GM12878 (cell line): Measurements from ENCODE around the gene MAPK8IP1. TPM values are rescaled to one million over a fixed set of nuclear protein-coding genes. Genes with fewer than 3 reads are reported as not detected.

Source experiments
- ATAC-seq: fragments of 200-7000 bp; cut with Tn5 transposase; 3 replicates; pipeline ENCODE4 v1.9.1; 2020; ENCODE audit warnings: mild to moderate bottlenecking, moderate library complexity
- BruUV-seq: library from RNA; stranded (reverse); fragments of 400-500 nt; replicated peaks from 2 replicates; lab custom pipeline; 2021; lab: Mats Ljungman, UMichigan
- CTCF ChIA-PET: fragments of 300-600 bp; sonication (Branson Sonifier 250); formaldehyde crosslinking; extraction: SDS; loops from one replicate; lab custom pipeline; 2021; ENCODE audit warnings: inconsistent platforms; lab: Yijun Ruan, JAX
- POLR2A ChIA-PET: fragments of 350-600 bp; formaldehyde crosslinking; extraction: SDS; loops from one replicate; lab custom pipeline; 2021; ENCODE audit warnings: inconsistent platforms; lab: Charles Lee
- RAD21 ChIA-PET: fragments of 300-600 bp; sonication (Branson Sonifier 250); formaldehyde crosslinking; loops from one replicate; lab custom pipeline; 2023; ENCODE audit warnings: antibody characterized with exemption; ENCODE audit not compliant: unreplicated experiment; lab: Charles Lee
- SMC1A ChIA-PET: fragments of 300-600 bp; sonication (Branson Sonifier 250); formaldehyde crosslinking; loops from one replicate; lab custom pipeline; 2023; ENCODE audit not compliant: unreplicated experiment, uncharacterized antibody; lab: Charles Lee
- DNase-seq: peaks from one replicate; pipeline ENCODE4 v3.0.0-alpha.2; 2011; ENCODE audit warnings: low read depth, low spot score
- FAIRE-seq: peaks from 3 replicates; lab custom pipeline; 2011; peaks lifted over from hg19 to GRCh38; lab: Jason Lieb, UNC
- H2AFZ ChIP-seq: 2 replicates; pipeline ENCODE4 v1.6.0; 2011; ENCODE audit warnings: low read depth, low read length, control low read depth; ENCODE audit not compliant: control insufficient read depth
- H3K27ac ChIP-seq: 2 replicates; pipeline ENCODE4 v1.5.1; 2011; ENCODE audit warnings: control low read depth; ENCODE audit not compliant: control insufficient read depth, insufficient read depth
- H3K27me3 ChIP-seq, 2 experiments: replicated peaks in 1 of 2; 2 replicates each; pipeline versions ENCODE4 v1.6.0 to v1.6.1; 2011; ENCODE audit warnings: low read length in 1 of 2; ENCODE audit not compliant: control insufficient read depth in 2 of 2, insufficient read depth in 2 of 2
- H3K36me3 ChIP-seq, 2 experiments: 2 replicates each; pipeline ENCODE4 v1.5.1; 2011; ENCODE audit warnings: low read length in 1 of 2; ENCODE audit not compliant: control insufficient read depth in 2 of 2, insufficient read depth in 2 of 2
- H3K4me1 ChIP-seq: 2 replicates; pipeline ENCODE4 v1.6.1; 2011; ENCODE audit warnings: mild to moderate bottlenecking, low read length, moderate library complexity, mixed read lengths; ENCODE audit not compliant: control insufficient read depth, insufficient read depth
- H3K4me2 ChIP-seq: 2 replicates; pipeline ENCODE4 v1.6.0; 2011; ENCODE audit warnings: control low read depth; ENCODE audit not compliant: control insufficient read depth, insufficient read depth
- H3K4me3 ChIP-seq: fragments of 200-600 bp; sonication (generic); 2 replicates; pipeline ENCODE4 v1.5.1; 2016
- H3K79me2 ChIP-seq: 2 replicates; pipeline ENCODE4 v1.6.0; 2011; ENCODE audit warnings: low read length; ENCODE audit not compliant: control insufficient read depth, insufficient read depth
- H3K9ac ChIP-seq: 2 replicates; pipeline ENCODE4 v1.8.0; 2011; ENCODE audit warnings: low read length, control low read depth, mixed read lengths; ENCODE audit not compliant: control insufficient read depth, insufficient read depth
- H3K9me3 ChIP-seq: replicated peaks from 3 replicates; pipeline ENCODE4 v1.5.1; 2011; ENCODE audit warnings: mild to moderate bottlenecking, low read length; ENCODE audit not compliant: control insufficient read depth, insufficient read depth
- H4K20me1 ChIP-seq: 2 replicates; pipeline ENCODE4 v1.6.0; 2011; ENCODE audit not compliant: control insufficient read depth, insufficient read depth
- ZNF592 ChIP-seq: fragments of 450-650 bp; IDR thresholded peaks from 2 replicates; pipeline ENCODE4 v1.6.1; 2017; ENCODE audit warnings: mild to moderate bottlenecking, moderate library complexity
- WGBS: methylation state at CpG from one replicate; pipeline ENCODE4 v1.1.6; 2016; ENCODE audit warnings: low lambda C conversion rate; ENCODE audit not compliant: insufficient replicate concordance, insufficient coverage; ENCODE audit errors: missing lambda C conversion rate; 5-methylcytosine and 5-hydroxymethylcytosine counted together
- in situ Hi-C: fragments of 300-500 bp; cut with MboI; formaldehyde crosslinking; loops from 9 replicates; pipeline ENCODE4 v1.14.3; 2018; ENCODE audit warnings: mixed read lengths
- intact Hi-C: fragments of 100-400 bp; cut with micrococcal nuclease; formaldehyde crosslinking; loops from one replicate; pipeline ENCODE4 v1.14.2; 2022; ENCODE audit not compliant: unreplicated experiment
- polyA plus RNA-seq, 11 experiments: library from polyadenylated mRNA; depleted of rRNA in 4 of 11; unstranded in 6 of 11; stranded (reverse) in 5 of 11; fragments of >200 nt; fragmentation: Nextera tagmentation in 4 of 11; fragmentation: Illumina TruSeq in 1 of 11; extraction: Ambion mirVana in 4 of 11; extraction: Trizol in 1 of 11; gene quantifications; 1 replicate in 1 of 11; 2 replicates in 10 of 11; pipeline versions ENCODE4 v1.2.1 to v1.2.3, GENCODE V29; 2011 to 2016; ENCODE audit warnings: inconsistent platforms in 2 of 11, missing spikeins in 2 of 11, low read depth in 1 of 11
- total RNA-seq, 4 experiments: library from RNA; depleted of rRNA in 3 of 4; stranded (reverse); fragments of >200 nt in 3 of 4; fragmentation: Illumina TruSeq in 1 of 4; extraction: Trizol in 1 of 4; gene quantifications; 2 replicates each; pipeline versions ENCODE4 v1.2.1 to v1.2.3, GENCODE V29; 2013 to 2021

Gene MAPK8IP1
- total and polyA plus RNA-seq, 10 of the 15 experiments (the other 5 are each of a cell fraction or from before 2014, with no cell fraction given) = 0.04 to 0.44 (median 0.11) TPM; not detected in 2

GRCh38 chr11:45949992-45950407 is 64.5 kb downstream of the MAPK8IP1 start:
- TF ChIP-seq ZNF592 = no peak
- ATAC-seq = no peak
- SMC1A ChIA-PET = interaction anchor here (0.6 to 2.3 kb wide), 6 partner anchors 9 to 57 kb away, joined by 3 to 14 read pairs (median 4); no protein-coding TSS in a partner anchor
- intact Hi-C loops (no loop called here), in situ Hi-C loops (no loop called here)
- Histone ChIP-seq H3K79me2 (no peaks in the 10 kb centered on the region), H4K20me1 (no peaks in the 10 kb centered on the region), H2AFZ (no peak overlapping the region), H3K9me3 (no peaks in the 10 kb centered on the region), H3K4me3 (no peak overlapping the region), H3K4me2 (no peak overlapping the region), H3K27me3 (no peaks in the 10 kb centered on the region), H3K36me3 (peaks cover 0 to 22% of the 10 kb centered on the region in 2 experiments), H3K4me1 (no peaks in the 10 kb centered on the region), H3K9ac (no peak overlapping the region), H3K27ac (no peak overlapping the region)
- WGBS = 100% methylated on average over 1 of the region's 1 CpG
- BruUV-seq = no TSS peak
- RAD21 ChIA-PET = no interaction called here
- CTCF ChIA-PET = interaction anchor here (0.9 to 9.0 kb wide), 5 partner anchors 11 to 178 kb away, joined by 3 to 60 read pairs (median 3); no protein-coding TSS in a partner anchor
- FAIRE-seq = no peak
- no peak for DNase-seq
- POLR2A ChIA-PET = no interaction called here

Other genes starting within 250 kb of the MAPK8IP1 start
- gene CHST1, start 220.0 kb upstream of the MAPK8IP1 start, total RNA-seq (2014; rRNA removed) = not detected in 2 replicates
- not detected in 2 replicates for gene CHST1, start 220.0 kb upstream of the MAPK8IP1 start, total RNA-seq (2014; rRNA removed; fragmentation: Illumina TruSeq; extraction: Trizol)
- gene CHST1, start 220.0 kb upstream of the MAPK8IP1 start, total RNA-seq (2021) = not detected in 2 replicates
- gene CHST1, start 220.0 kb upstream of the MAPK8IP1 start, polyA plus RNA-seq (2011; rRNA removed) = not detected in 2 replicates
- not detected in 2 replicates for gene CHST1, start 220.0 kb upstream of the MAPK8IP1 start, polyA plus RNA-seq (2014; fragmentation: Illumina TruSeq; extraction: Trizol)
- not detected for gene CHST1, start 220.0 kb upstream of the MAPK8IP1 start, polyA plus RNA-seq (2014; fragmentation: Nextera tagmentation; extraction: Ambion mirVana)
- gene CHST1, start 220.0 kb upstream of the MAPK8IP1 start, polyA plus RNA-seq (2014; rRNA removed) = not detected in 2 replicates
- not detected for gene CHST1, start 220.0 kb upstream of the MAPK8IP1 start, polyA plus RNA-seq (2016; fragmentation: Nextera tagmentation; extraction: Ambion mirVana)
- gene SLC35C1, start 80.5 kb upstream of the MAPK8IP1 start, total RNA-seq (2014; rRNA removed) = 2.6 and 4.2 TPM in 2 replicates
- gene SLC35C1, start 80.5 kb upstream of the MAPK8IP1 start, total RNA-seq (2014; rRNA removed; fragmentation: Illumina TruSeq; extraction: Trizol) = 1.3 TPM in 2 replicates
- 8.9 and 9.7 TPM in 2 replicates for gene SLC35C1, start 80.5 kb upstream of the MAPK8IP1 start, total RNA-seq (2021)
- gene SLC35C1, start 80.5 kb upstream of the MAPK8IP1 start, polyA plus RNA-seq (2011; rRNA removed) = 0.39 and 0.96 TPM in 2 replicates
- 2.4 and 4.3 TPM in 2 replicates for gene SLC35C1, start 80.5 kb upstream of the MAPK8IP1 start, polyA plus RNA-seq (2014; fragmentation: Illumina TruSeq; extraction: Trizol)
- gene SLC35C1, start 80.5 kb upstream of the MAPK8IP1 start, polyA plus RNA-seq (2014; fragmentation: Nextera tagmentation; extraction: Ambion mirVana) = under 1 TPM; 0.55 to 0.95 TPM
- gene SLC35C1, start 80.5 kb upstream of the MAPK8IP1 start, polyA plus RNA-seq (2014; rRNA removed) = 5.0 and 6.5 TPM in 2 replicates
- gene SLC35C1, start 80.5 kb upstream of the MAPK8IP1 start, polyA plus RNA-seq (2016; fragmentation: Nextera tagmentation; extraction: Ambion mirVana) = 1 to 10 TPM; 6.0 to 6.9 TPM
- gene CRY2, start 38.2 kb upstream of the MAPK8IP1 start, total RNA-seq (2014; rRNA removed) = 8.7 and 9.1 TPM in 2 replicates
- 5.6 and 6.6 TPM in 2 replicates for gene CRY2, start 38.2 kb upstream of the MAPK8IP1 start, total RNA-seq (2014; rRNA removed; fragmentation: Illumina TruSeq; extraction: Trizol)
- gene CRY2, start 38.2 kb upstream of the MAPK8IP1 start, total RNA-seq (2021) = 13.9 and 14.7 TPM in 2 replicates
- 6.6 and 11.4 TPM in 2 replicates for gene CRY2, start 38.2 kb upstream of the MAPK8IP1 start, polyA plus RNA-seq (2011; rRNA removed)
- 6.0 and 7.1 TPM in 2 replicates for gene CRY2, start 38.2 kb upstream of the MAPK8IP1 start, polyA plus RNA-seq (2014; fragmentation: Illumina TruSeq; extraction: Trizol)
- 1 to 10 TPM; 1.2 to 1.4 TPM for gene CRY2, start 38.2 kb upstream of the MAPK8IP1 start, polyA plus RNA-seq (2014; fragmentation: Nextera tagmentation; extraction: Ambion mirVana)
- gene CRY2, start 38.2 kb upstream of the MAPK8IP1 start, polyA plus RNA-seq (2014; rRNA removed) = 8.5 and 8.8 TPM in 2 replicates
- 1 to 10 TPM; 7.6 to 8.7 TPM for gene CRY2, start 38.2 kb upstream of the MAPK8IP1 start, polyA plus RNA-seq (2016; fragmentation: Nextera tagmentation; extraction: Ambion mirVana)
- 0.79 and 1.7 TPM in 2 replicates for gene FREY1, start 21.6 kb downstream of the MAPK8IP1 start, total RNA-seq (2014; rRNA removed)
- 0.55 and 0.72 TPM in 2 replicates for gene FREY1, start 21.6 kb downstream of the MAPK8IP1 start, total RNA-seq (2014; rRNA removed; fragmentation: Illumina TruSeq; extraction: Trizol)
- gene FREY1, start 21.6 kb downstream of the MAPK8IP1 start, total RNA-seq (2021) = 0.82 and 1.7 TPM in 2 replicates
- gene FREY1, start 21.6 kb downstream of the MAPK8IP1 start, polyA plus RNA-seq (2011; rRNA removed) = 0.16 and 0.19 TPM in 2 replicates
- gene FREY1, start 21.6 kb downstream of the MAPK8IP1 start, polyA plus RNA-seq (2014; fragmentation: Illumina TruSeq; extraction: Trizol) = 0.13 TPM in 1 of 2 replicates, not detected in the other
- gene FREY1, start 21.6 kb downstream of the MAPK8IP1 start, polyA plus RNA-seq (2014; fragmentation: Nextera tagmentation; extraction: Ambion mirVana) = not detected
- 0.31 TPM in 1 of 2 replicates, not detected in the other for gene FREY1, start 21.6 kb downstream of the MAPK8IP1 start, polyA plus RNA-seq (2014; rRNA removed)
- under 1 TPM in 1 of 2 experiments, not detected in 1; 0.39 TPM for gene FREY1, start 21.6 kb downstream of the MAPK8IP1 start, polyA plus RNA-seq (2016; fragmentation: Nextera tagmentation; extraction: Ambion mirVana)
- gene PEX16, start 32.2 kb downstream of the MAPK8IP1 start, total RNA-seq (2014; rRNA removed) = 40.2 and 53.5 TPM in 2 replicates
- gene PEX16, start 32.2 kb downstream of the MAPK8IP1 start, total RNA-seq (2014; rRNA removed; fragmentation: Illumina TruSeq; extraction: Trizol) = 17.1 and 18.5 TPM in 2 replicates
- 41.5 and 42.2 TPM in 2 replicates for gene PEX16, start 32.2 kb downstream of the MAPK8IP1 start, total RNA-seq (2021)
- 12.4 and 19.6 TPM in 2 replicates for gene PEX16, start 32.2 kb downstream of the MAPK8IP1 start, polyA plus RNA-seq (2011; rRNA removed)
- 0.46 and 6.4 TPM in 2 replicates for gene PEX16, start 32.2 kb downstream of the MAPK8IP1 start, polyA plus RNA-seq (2014; fragmentation: Illumina TruSeq; extraction: Trizol)
- 1 to 10 TPM; 1.4 to 5.6 TPM for gene PEX16, start 32.2 kb downstream of the MAPK8IP1 start, polyA plus RNA-seq (2014; fragmentation: Nextera tagmentation; extraction: Ambion mirVana)
- gene PEX16, start 32.2 kb downstream of the MAPK8IP1 start, polyA plus RNA-seq (2014; rRNA removed) = 49.8 and 62.6 TPM in 2 replicates
- gene PEX16, start 32.2 kb downstream of the MAPK8IP1 start, polyA plus RNA-seq (2016; fragmentation: Nextera tagmentation; extraction: Ambion mirVana) = 10 to 100 TPM; 35.5 to 39.2 TPM
- gene LARGE2, start 37.0 kb downstream of the MAPK8IP1 start, total RNA-seq (2014; rRNA removed) = not detected in 2 replicates
- gene LARGE2, start 37.0 kb downstream of the MAPK8IP1 start, total RNA-seq (2014; rRNA removed; fragmentation: Illumina TruSeq; extraction: Trizol) = not detected in 2 replicates
- gene LARGE2, start 37.0 kb downstream of the MAPK8IP1 start, total RNA-seq (2021) = 0.32 and 0.41 TPM in 2 replicates
- gene LARGE2, start 37.0 kb downstream of the MAPK8IP1 start, polyA plus RNA-seq (2011; rRNA removed) = 0.03 TPM in 1 of 2 replicates, not detected in the other
- 0.15 TPM in 1 of 2 replicates, not detected in the other for gene LARGE2, start 37.0 kb downstream of the MAPK8IP1 start, polyA plus RNA-seq (2014; fragmentation: Illumina TruSeq; extraction: Trizol)
- not detected for gene LARGE2, start 37.0 kb downstream of the MAPK8IP1 start, polyA plus RNA-seq (2014; fragmentation: Nextera tagmentation; extraction: Ambion mirVana)
- gene LARGE2, start 37.0 kb downstream of the MAPK8IP1 start, polyA plus RNA-seq (2014; rRNA removed) = 0.16 and 0.23 TPM in 2 replicates
- gene LARGE2, start 37.0 kb downstream of the MAPK8IP1 start, polyA plus RNA-seq (2016; fragmentation: Nextera tagmentation; extraction: Ambion mirVana) = not detected
- gene PHF21A, start 235.8 kb downstream of the MAPK8IP1 start, total RNA-seq (2014; rRNA removed) = 9.6 and 12.2 TPM in 2 replicates
- gene PHF21A, start 235.8 kb downstream of the MAPK8IP1 start, total RNA-seq (2014; rRNA removed; fragmentation: Illumina TruSeq; extraction: Trizol) = 10.4 and 11.7 TPM in 2 replicates
- 29.2 and 31.6 TPM in 2 replicates for gene PHF21A, start 235.8 kb downstream of the MAPK8IP1 start, total RNA-seq (2021)
- 25.0 and 37.2 TPM in 2 replicates for gene PHF21A, start 235.8 kb downstream of the MAPK8IP1 start, polyA plus RNA-seq (2011; rRNA removed)
- 32.9 and 34.0 TPM in 2 replicates for gene PHF21A, start 235.8 kb downstream of the MAPK8IP1 start, polyA plus RNA-seq (2014; fragmentation: Illumina TruSeq; extraction: Trizol)
- gene PHF21A, start 235.8 kb downstream of the MAPK8IP1 start, polyA plus RNA-seq (2014; fragmentation: Nextera tagmentation; extraction: Ambion mirVana) = 1 to 10 TPM; 2.6 to 2.7 TPM
- gene PHF21A, start 235.8 kb downstream of the MAPK8IP1 start, polyA plus RNA-seq (2014; rRNA removed) = 14.9 and 21.2 TPM in 2 replicates
- 10 to 100 TPM; 17.1 to 19.7 TPM for gene PHF21A, start 235.8 kb downstream of the MAPK8IP1 start, polyA plus RNA-seq (2016; fragmentation: Nextera tagmentation; extraction: Ambion mirVana)